NCI-H1417 treated with DMSO at 0.1 percent for 48 hours (cell line): ENCODE data around the gene LYZL1.
"Not testable (repeated sequence)": the region's sequence is repeated elsewhere in the genome, so short reads cannot be mapped to it uniquely, and the experiment has no call there.

ENCODE experiments used
- DNase-seq: peaks from one replicate; lab custom pipeline; 2025; lab: John Stamatoyannopoulos, UW

LYZL1 gene

DNA sequence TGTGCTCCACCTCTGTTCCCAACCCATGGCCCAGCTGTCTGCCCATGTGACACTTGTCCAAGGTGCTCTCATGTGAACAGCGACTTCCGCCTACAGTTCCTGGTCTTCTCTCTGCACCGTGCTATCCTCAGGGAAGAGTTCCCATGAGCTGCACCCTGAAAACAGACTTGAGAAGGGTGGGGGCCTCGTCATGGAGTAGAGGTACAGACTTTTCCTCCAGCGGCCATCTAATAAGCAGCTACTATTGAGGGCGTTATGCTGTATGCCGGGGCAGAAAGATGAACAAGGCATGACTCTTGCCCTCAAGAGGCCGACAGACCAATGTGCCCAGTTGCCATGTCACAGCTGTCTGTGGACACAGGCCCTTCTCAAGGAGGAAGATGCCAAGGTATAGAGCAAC, 25.4 kb upstream of the LYZL1 start:
- DNase-seq: no peak

- DNase-seq: no peak
Measured at GRCh38 chr10:29265210-29265768, 23.6 kb upstream of the LYZL1 start.

- DNase-seq: no peak
Measured at GRCh38 chr10:29266641-29267040, 22.2 kb upstream of the LYZL1 start.

DNA sequence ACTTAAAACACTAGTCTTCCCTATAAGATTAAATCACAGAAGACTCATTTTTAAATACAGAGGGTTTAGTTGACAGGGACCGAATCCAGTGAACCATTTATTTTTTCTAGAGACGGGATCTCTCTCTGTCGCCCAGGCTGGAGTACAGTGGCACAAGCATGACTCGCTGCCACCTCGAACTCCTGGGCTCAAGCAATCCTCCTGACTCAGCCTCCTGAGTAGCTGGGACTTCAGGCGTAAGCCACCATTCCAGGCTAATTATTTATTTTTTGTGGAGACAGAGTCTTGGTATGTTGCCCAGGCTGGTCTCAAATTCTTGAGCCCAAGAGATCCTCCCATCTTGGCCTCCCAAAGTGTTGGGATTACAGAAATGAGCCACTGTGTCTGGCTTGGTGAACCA, 20.9 kb upstream of the LYZL1 start:
- DNase-seq: no peak

DNA sequence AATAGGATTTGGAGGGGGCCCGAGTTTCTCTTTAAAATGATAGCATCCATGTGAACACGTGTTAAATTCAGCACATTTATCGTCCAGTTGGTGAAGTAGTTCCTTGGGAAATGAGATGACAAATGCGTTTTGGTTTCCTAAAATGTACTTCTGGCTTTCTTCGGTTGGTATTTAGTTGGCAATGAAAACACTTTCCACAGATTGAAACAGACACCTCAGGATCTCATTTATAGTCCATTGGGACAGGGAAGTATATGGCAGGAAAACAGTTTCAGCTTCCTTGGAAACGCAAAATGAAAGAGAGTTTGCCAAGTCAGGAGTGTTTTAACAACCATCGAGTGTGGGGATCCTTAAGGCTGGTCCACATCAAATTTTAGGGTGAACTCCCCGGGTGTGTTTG, 19.4 kb upstream of the LYZL1 start:
- DNase-seq: no peak

- DNase-seq: no peak
Measured at GRCh38 chr10:29270883-29271282, 18.0 kb upstream of the LYZL1 start.

DNA sequence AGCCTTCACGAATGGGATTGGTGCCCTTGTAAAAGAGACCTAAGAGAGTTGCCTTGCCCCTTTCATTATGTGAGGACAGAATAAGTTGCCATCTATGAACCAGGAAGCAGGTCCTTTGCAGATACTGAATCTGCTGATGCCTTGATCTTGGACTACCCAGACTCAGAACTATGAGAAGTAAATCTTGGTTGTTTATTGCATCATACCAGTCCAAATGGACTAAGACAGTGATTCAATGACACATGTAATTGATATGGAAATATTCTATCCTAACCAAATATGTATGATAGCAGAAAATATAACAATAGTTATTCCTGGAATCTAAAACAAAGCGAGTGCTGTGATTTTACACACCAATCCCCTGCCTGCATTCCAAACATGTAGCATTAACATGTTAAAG, 17.0 kb upstream of the LYZL1 start:
- no peak for DNase-seq

- no peak for DNase-seq
Measured at GRCh38 chr10:29273478-29273877, 15.4 kb upstream of the LYZL1 start.

DNA sequence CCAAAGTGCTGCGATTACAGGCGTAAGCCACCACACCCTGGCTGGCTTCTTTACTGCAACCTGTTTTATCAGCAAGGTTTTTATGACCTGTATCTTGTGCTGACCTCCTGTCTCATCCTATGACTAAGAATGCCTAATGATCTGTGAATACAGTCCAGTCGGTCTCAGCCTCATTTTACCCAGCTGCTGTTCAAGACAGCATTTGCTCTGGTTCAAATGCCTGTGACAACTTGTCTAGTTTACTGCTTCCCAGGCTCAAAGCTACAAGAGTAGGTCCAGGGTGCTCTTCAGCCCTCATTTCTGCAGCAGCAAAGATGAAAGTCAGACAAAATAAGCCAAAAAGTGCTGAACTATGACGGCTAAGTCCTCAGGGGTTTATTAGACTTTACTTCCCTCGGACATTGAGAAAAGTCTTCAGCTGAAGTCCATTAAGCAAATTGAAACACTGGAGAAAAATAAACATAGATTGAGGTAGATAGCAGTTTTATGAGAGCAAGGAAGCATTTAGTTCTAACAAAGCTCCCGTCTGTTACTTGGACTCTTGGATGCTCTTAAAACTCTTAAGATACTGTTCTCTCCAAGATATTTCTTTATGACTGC, 12.5 kb upstream of the LYZL1 start:
- no peak for DNase-seq

- no peak for DNase-seq
Measured at GRCh38 chr10:29277296-29277695, 11.6 kb upstream of the LYZL1 start.

DNA sequence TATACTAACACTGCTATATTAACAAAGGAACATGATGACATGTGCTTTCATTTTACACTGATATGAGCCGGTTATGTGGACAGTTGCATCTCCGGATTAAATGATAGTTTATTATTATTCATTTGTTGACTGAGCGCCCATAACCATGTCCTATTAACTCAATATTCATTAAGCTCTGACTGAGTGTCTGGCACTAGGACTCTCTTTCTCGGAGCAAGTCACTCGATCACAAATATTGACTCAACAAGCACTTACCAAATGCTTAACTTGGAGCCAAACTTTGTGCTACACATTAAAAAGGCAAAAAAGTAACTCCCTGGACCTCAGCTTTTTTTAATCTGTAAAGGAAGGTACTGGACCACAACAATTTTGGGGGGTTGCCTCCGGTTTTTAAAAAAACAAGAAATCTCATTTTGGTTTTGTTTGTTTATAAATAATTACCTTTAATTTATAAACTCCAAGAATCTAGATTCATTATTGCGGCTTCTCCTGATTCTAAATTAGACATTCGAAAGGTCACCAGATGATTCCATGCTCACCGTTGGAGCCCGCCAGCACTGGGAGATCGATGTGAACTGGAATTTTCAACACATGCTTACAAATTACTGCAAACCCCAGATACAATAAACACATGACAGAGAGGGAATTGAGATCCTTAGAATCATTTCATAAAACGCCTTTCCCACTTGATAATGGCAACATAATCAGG, 8.9 kb upstream of the LYZL1 start:
- DNase-seq: no peak

- DNase-seq: no peak
Measured at GRCh38 chr10:29280488-29280840, 8.4 kb upstream of the LYZL1 start.

- DNase-seq: no peak
Measured at GRCh38 chr10:29285624-29286051, 3.2 kb upstream of the LYZL1 start.

GRCh38 chr10:29287635-29288034, 1.2 kb upstream of the LYZL1 start:
- DNase-seq: no peak

GRCh38 chr10:29291561-29291960, 2.7 kb downstream of the LYZL1 start:
- DNase-seq: not testable (repeated sequence)

DNA sequence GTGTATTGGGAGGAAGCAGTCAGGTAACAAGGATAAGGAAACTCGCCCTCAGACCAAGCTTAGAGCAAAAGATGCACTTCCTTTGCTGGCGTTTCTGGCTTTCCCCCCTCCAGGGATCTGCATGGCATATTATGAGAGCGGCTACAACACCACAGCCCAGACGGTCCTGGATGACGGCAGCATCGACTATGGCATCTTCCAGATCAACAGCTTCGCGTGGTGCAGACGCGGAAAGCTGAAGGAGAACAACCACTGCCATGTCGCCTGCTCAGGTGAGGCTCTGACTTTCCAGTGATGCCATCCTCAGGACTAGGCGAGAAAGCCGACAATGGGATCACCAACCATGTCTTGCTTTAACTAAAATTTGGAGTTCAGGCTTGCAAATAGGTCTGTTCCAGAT, 3.5 kb downstream of the LYZL1 start:
- DNase-seq: not testable (repeated sequence)

GRCh38 chr10:29295813-29296212, 6.9 kb downstream of the LYZL1 start:
- DNase-seq: no peak

GRCh38 chr10:29297678-29298077, 8.8 kb downstream of the LYZL1 start:
- no peak for DNase-seq

DNA sequence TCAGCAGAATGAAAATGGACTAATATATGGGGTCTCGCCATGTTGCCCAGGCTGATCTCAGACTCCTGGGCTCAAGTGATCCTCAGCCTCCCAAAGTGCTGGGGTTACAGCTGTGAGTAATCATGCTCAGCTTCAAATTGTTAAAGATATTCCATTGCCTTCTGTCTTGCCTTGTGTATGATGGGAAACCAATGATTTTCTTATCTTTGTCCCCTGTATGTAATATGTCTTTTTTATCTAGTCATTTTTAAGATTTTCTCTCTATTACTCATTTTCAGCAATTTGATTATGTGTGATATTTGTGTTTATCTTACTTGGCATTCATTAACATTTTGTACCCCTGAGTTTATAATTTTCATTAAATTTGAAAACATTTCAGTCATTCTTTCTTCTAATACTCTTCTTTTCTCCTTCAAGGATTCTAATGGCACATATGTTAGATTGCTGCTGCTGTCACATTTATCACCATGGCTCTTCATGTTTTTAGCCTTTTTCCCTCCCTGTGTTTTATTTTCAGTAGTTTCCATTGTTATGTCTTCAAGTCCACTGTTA, 12.6 kb downstream of the LYZL1 start:
- DNase-seq: no peak

DNA sequence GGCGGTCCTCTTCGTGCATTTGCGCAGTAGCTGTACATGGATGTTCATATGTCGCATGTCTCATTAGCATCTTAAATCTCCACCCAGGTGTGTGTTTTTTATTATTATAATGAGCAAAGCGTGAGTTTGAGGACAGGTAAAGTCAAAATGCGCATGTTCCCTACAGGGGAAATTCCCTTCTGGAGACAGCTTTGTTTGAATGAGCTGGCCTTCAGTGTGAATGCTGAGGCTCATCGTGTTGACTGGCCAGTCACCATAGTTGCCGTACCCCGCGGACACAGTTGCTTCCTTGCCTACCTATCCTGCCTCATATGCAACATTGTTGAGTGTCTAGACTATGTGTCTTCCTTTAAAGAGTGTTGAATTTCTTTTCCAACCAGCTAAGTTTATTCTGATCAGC, 13.6 kb downstream of the LYZL1 start:
- DNase-seq: no peak

GRCh38 chr10:29304264-29304994, 15.6 kb downstream of the LYZL1 start:
- peak; percentile 3 for DNase-seq

DNA sequence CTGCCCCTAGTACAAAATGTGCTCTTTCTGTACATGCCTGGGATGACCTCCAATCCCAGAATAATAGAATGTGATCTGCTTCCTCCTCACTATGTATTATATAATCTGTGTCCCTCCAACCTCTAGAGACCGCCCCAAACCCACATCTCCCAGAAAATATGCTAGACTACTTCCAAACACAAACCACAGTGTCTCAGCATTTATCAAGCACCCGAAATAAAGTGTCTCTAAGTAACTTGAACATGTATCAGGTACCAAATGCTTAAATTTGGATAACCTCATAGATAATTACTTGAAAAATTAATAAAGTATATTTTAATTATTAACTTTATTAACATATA, 16.1 kb downstream of the LYZL1 start:
- no peak for DNase-seq

- DNase-seq: no peak
Measured at GRCh38 chr10:29306688-29307087, 17.8 kb downstream of the LYZL1 start.
